Vein endothelial cell (primary cell): Measurements from ENCODE around the gene ZNF331. TPM values are rescaled to one million over a fixed set of nuclear protein-coding genes. Genes with fewer than 3 reads are reported as not detected.

Experiments
- total RNA-seq: library from RNA; depleted of rRNA; stranded (reverse); fragments of >200 nt; gene quantifications from 2 replicates; pipeline ENCODE4 v1.2.3, GENCODE V29; 2012

The ZNF331 gene
- total RNA-seq: 8.2 and 8.5 TPM in 2 replicates

GRCh38 chr19:53537521-53538377 lies at the start of gene ZNF331:
ZNF331 (plus strand) TSS chr19:53538145; CDS start chr19:53569377, 31,232 bp downstream.

Other genes starting within 250 kb of the ZNF331 start
- 6.9 and 9.4 TPM in 2 replicates for gene ZNF845, start 204.4 kb upstream of the ZNF331 start, total RNA-seq
- gene ZNF525, start 172.4 kb upstream of the ZNF331 start, total RNA-seq: 6.5 and 6.7 TPM in 2 replicates
- 10.1 and 16.5 TPM in 2 replicates for gene ZNF765, start 143.0 kb upstream of the ZNF331 start, total RNA-seq
- gene ZNF761, start 106.2 kb upstream of the ZNF331 start, total RNA-seq: 8.8 and 10.4 TPM in 2 replicates
- 2.6 and 3.8 TPM in 2 replicates for gene ZNF813, start 70.4 kb upstream of the ZNF331 start, total RNA-seq
- gene DPRX, start 93.9 kb downstream of the ZNF331 start, total RNA-seq: not detected in 2 replicates